Smooth muscle cell (in vitro differentiated cells): ENCODE data around the gene SORCS2. TPM values are rescaled to one million over a fixed set of nuclear protein-coding genes. Genes with fewer than 3 reads are reported as not detected.

ENCODE experiments used
- DNase-seq: peaks from one replicate; lab custom pipeline; 2025; ENCODE audit not compliant: unreplicated experiment; lab: John Stamatoyannopoulos, UW
- H2AFZ ChIP-seq: fragments of 200-600 bp; sonication (generic); 2 replicates; pipeline ENCODE4 v1.6.0; 2016; ENCODE audit warnings: antibody characterized with exemption, low read depth, mild to moderate bottlenecking
- H3F3A ChIP-seq: fragments of 200-600 bp; sonication (generic); 2 replicates; pipeline ENCODE4 v1.6.0; 2017; ENCODE audit warnings: antibody characterized with exemption, low read depth
- H3K27ac ChIP-seq: fragments of 200-600 bp; sonication (generic); 2 replicates; pipeline ENCODE4 v1.5.1; 2016; ENCODE audit warnings: low read depth, mild to moderate bottlenecking
- H3K27me3 ChIP-seq: fragments of 200-600 bp; sonication (generic); 2 replicates; pipeline ENCODE4 v1.6.1; 2016; ENCODE audit warnings: low read depth, mild to moderate bottlenecking
- H3K36me3 ChIP-seq: fragments of 200-600 bp; sonication (generic); 2 replicates; pipeline ENCODE4 v1.5.1; 2016; ENCODE audit warnings: low read depth
- H3K4me1 ChIP-seq: fragments of 200-600 bp; sonication (generic); 2 replicates; pipeline ENCODE4 v1.5.1; 2016; ENCODE audit warnings: low read depth
- H3K4me2 ChIP-seq: fragments of 200-600 bp; sonication (generic); 2 replicates; pipeline ENCODE4 v1.6.0; 2016; ENCODE audit warnings: mild to moderate bottlenecking
- H3K4me3 ChIP-seq: fragments of 200-600 bp; sonication (generic); 2 replicates; pipeline ENCODE4 v1.5.1; 2016; ENCODE audit warnings: mild to moderate bottlenecking
- H3K79me2 ChIP-seq: fragments of 200-600 bp; sonication (generic); 2 replicates; pipeline ENCODE4 v1.6.0; 2016; ENCODE audit warnings: low read depth, mild to moderate bottlenecking
- H3K9ac ChIP-seq: fragments of 200-600 bp; sonication (generic); 2 replicates; pipeline ENCODE4 v1.6.0; 2016; ENCODE audit warnings: low read depth
- H3K9me3 ChIP-seq: fragments of 200-600 bp; sonication (generic); replicated peaks from 2 replicates; pipeline ENCODE4 v1.5.1; 2016; ENCODE audit warnings: low read depth
- H4K20me1 ChIP-seq: fragments of 200-600 bp; sonication (generic); 2 replicates; pipeline ENCODE4 v1.6.0; 2016; ENCODE audit warnings: low read depth
- CTCF ChIP-seq: fragments of 200-600 bp; sonication (generic); IDR thresholded peaks from 2 replicates; pipeline ENCODE4 v1.5.1; 2017; ENCODE audit warnings: borderline replicate concordance, mild to moderate bottlenecking, antibody characterized with exemption; ENCODE audit not compliant: insufficient read depth, poor library complexity, severe bottlenecking
- WGBS: methylation state at CpG from one replicate; pipeline ENCODE4 v1.1.7; 2016; ENCODE audit warnings: low lambda C conversion rate; 5-methylcytosine and 5-hydroxymethylcytosine counted together
- polyA plus RNA-seq: library from polyadenylated mRNA; unstranded; fragments of >200 nt; fragmentation: Nextera tagmentation; extraction: Ambion mirVana; gene quantifications from 2 replicates; pipeline ENCODE4 v1.2.1, GENCODE V29; 2016
- total RNA-seq: library from RNA; depleted of rRNA; stranded (reverse); fragments of >200 nt; gene quantifications from 2 replicates; pipeline ENCODE4 v1.2.3, GENCODE V29; 2014

Gene SORCS2
- total and polyA plus RNA-seq, 2 experiments from 2014 or later, result 5.2 to 9.3 TPM

- Histone ChIP-seq H3K4me2 (no peak overlapping the region), H3K4me3 (no peak overlapping the region), H3K9me3 (no peaks in the 10 kb centered on the region), H2AFZ (no peak overlapping the region), H3K36me3 (no peaks in the 10 kb centered on the region), H3K27ac (no peak overlapping the region), H4K20me1 (peaks cover 91% of the 10 kb centered on the region), H3K9ac (no peak overlapping the region), H3K79me2 (no peaks in the 10 kb centered on the region), H3K4me1 (peaks cover 11% of the 10 kb centered on the region), H3F3A (no peaks in the 10 kb centered on the region), H3K27me3 (no peaks in the 10 kb centered on the region)
- 92% methylated on average over 12 of the region's 12 CpGs for WGBS
- TF ChIP-seq CTCF, result no peak
- no peak for DNase-seq
Measured at GRCh38 chr4:7759216-7759615, 566.9 kb downstream of the SORCS2 start.

DNA sequence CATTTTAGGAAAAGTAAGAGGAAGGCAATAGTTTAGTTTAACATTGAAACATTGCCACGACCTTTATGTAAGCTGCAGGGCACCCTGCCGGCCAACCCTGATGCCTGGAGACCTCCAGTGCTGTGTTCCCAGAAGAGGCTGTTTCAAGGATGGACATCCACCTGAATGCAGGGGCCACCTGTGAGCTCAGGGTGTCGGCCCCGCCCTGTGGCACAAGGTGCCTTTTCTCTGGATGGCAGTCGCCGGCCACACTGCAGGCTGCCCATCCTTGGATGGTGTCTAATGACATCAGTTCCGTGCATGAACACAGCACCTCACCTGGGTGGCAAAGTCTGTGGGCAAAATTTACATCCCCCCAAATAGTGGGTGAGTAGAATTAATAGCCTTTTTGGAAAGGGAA is 567.3 kb downstream of the SORCS2 start:
- Histone ChIP-seq H3K4me2 (no peak overlapping the region), H3K36me3 (no peaks in the 10 kb centered on the region), H2AFZ (no peak overlapping the region), H3F3A (no peaks in the 10 kb centered on the region), H3K4me1 (peaks cover 11% of the 10 kb centered on the region), H3K27me3 (no peaks in the 10 kb centered on the region), H3K27ac (no peak overlapping the region), H3K4me3 (no peak overlapping the region), H3K9me3 (no peaks in the 10 kb centered on the region), H4K20me1 (peaks cover 96% of the 10 kb centered on the region), H3K9ac (no peak overlapping the region), H3K79me2 (no peaks in the 10 kb centered on the region)
- no peak for TF ChIP-seq CTCF
- DNase-seq, result no peak
- WGBS, result 97% methylated on average over 7 of the region's 7 CpGs

DNA sequence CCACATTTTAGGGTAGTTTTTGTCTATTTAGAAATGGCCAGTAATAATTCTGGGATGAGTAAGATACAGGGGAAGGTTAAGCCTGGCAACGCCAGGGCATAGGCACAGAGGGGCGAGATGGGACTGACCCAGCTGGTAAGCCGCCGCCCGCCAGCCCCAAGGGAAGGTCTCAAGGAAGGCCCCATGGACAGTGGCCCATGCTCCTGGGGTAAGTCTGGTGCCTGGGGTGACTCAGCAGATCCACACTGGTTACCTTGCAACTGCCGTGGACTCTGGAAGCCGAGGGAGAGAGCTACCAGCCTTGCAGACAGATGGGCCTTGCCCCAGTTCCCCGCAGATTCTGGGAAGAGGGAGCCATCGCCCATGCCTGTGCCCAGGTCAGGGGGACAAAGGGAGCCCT is 567.9 kb downstream of the SORCS2 start:
- no peak for TF ChIP-seq CTCF
- peaks cover 11% of the 10 kb centered on the region for H3K4me1 ChIP-seq
- no peak overlapping the region for H3K9ac ChIP-seq
- no peak overlapping the region for H2AFZ ChIP-seq
- H3F3A ChIP-seq, result no peaks in the 10 kb centered on the region
- no peak overlapping the region for H3K27ac ChIP-seq
- H4K20me1 ChIP-seq, result peaks cover 99% of the 10 kb centered on the region
- H3K27me3 ChIP-seq, result no peaks in the 10 kb centered on the region
- H3K36me3 ChIP-seq, result no peaks in the 10 kb centered on the region
- DNase-seq, result no peak
- H3K4me3 ChIP-seq, result no peak overlapping the region
- H3K9me3 ChIP-seq, result no peaks in the 10 kb centered on the region
- no peaks in the 10 kb centered on the region for H3K79me2 ChIP-seq
- 90% methylated on average over 9 of the region's 9 CpGs for WGBS
- H3K4me2 ChIP-seq, result no peak overlapping the region

DNA sequence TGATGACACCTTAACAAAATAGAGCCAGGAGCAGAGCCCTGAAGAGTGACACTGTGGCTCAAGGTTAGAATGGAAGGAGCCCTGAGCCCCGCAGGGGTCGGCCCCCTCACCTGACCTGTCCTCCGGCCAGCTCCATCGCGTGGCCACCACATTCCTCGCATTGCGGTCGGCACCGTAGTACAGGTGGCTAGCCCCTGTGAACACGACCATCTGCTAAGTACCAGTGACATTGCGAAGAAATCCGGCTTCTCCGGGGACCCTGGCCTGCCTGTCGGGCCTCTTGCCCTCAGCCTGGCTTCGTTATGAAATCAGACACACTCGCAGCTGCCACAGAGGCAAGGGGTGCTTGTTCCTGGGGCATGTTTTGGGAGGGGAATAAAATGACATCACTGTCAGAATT is 568.4 kb downstream of the SORCS2 start:
- Histone ChIP-seq H3K4me1 (peaks cover 11% of the 10 kb centered on the region), H3K79me2 (no peaks in the 10 kb centered on the region), H3K9ac (no peak overlapping the region), H2AFZ (no peak overlapping the region), H3K9me3 (no peaks in the 10 kb centered on the region), H3F3A (no peaks in the 10 kb centered on the region), H3K4me2 (no peak overlapping the region), H3K27me3 (no peaks in the 10 kb centered on the region), H4K20me1 (peaks cover 99% of the 10 kb centered on the region), H3K36me3 (no peaks in the 10 kb centered on the region), H3K27ac (no peak overlapping the region), H3K4me3 (no peak overlapping the region)
- DNase-seq, result no peak
- no peak for TF ChIP-seq CTCF
- 93% methylated on average over 15 of the region's 16 CpGs for WGBS
